Measurements from ENCODE around the gene FHIP1B.

FHIP1B gene

DNA sequence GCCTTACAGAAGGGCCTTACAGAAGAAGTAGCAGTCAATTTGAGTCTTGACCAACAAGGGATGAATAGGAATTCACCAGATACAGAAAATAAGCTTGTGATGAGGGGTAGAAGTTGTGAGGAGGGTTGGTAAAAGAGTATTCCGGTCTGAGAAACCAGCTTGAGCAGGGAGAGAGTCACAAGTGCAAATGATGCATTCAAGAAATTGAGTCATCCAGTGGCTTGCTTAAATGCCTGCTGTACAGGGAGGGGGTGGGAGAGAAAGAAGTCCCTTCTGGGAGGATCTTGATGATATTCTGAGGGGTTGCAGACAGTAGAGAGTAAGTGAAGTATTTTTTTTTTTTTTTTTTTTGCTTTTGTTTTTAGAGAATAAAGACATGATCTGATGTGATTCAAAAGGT is 34.4 kb upstream of the FHIP1B start:
- TF ChIP-seq, protein P1, sequence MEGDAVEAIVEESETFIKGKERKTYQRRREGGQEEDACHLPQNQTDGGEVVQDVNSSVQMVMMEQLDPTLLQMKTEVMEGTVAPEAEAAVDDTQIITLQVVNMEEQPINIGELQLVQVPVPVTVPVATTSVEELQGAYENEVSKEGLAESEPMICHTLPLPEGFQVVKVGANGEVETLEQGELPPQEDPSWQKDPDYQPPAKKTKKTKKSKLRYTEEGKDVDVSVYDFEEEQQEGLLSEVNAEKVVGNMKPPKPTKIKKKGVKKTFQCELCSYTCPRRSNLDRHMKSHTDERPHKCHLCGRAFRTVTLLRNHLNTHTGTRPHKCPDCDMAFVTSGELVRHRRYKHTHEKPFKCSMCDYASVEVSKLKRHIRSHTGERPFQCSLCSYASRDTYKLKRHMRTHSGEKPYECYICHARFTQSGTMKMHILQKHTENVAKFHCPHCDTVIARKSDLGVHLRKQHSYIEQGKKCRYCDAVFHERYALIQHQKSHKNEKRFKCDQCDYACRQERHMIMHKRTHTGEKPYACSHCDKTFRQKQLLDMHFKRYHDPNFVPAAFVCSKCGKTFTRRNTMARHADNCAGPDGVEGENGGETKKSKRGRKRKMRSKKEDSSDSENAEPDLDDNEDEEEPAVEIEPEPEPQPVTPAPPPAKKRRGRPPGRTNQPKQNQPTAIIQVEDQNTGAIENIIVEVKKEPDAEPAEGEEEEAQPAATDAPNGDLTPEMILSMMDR (IDR thresholded peaks at IDR 0.05; ENCODE audit: insufficient read depth, low read length), result no peak
- TF ChIP-seq SPI1 (IDR thresholded peaks at IDR 0.05; ENCODE audit: borderline replicate concordance, low read depth) (no peak), GABPA (IDR thresholded peaks at IDR 0.05; ENCODE audit: low read depth) (no peak), POLR2AphosphoS5 (IDR thresholded peaks at IDR 0.05; ENCODE audit: low read depth) (no peak)
- TF ChIP-seq, protein P2, sequence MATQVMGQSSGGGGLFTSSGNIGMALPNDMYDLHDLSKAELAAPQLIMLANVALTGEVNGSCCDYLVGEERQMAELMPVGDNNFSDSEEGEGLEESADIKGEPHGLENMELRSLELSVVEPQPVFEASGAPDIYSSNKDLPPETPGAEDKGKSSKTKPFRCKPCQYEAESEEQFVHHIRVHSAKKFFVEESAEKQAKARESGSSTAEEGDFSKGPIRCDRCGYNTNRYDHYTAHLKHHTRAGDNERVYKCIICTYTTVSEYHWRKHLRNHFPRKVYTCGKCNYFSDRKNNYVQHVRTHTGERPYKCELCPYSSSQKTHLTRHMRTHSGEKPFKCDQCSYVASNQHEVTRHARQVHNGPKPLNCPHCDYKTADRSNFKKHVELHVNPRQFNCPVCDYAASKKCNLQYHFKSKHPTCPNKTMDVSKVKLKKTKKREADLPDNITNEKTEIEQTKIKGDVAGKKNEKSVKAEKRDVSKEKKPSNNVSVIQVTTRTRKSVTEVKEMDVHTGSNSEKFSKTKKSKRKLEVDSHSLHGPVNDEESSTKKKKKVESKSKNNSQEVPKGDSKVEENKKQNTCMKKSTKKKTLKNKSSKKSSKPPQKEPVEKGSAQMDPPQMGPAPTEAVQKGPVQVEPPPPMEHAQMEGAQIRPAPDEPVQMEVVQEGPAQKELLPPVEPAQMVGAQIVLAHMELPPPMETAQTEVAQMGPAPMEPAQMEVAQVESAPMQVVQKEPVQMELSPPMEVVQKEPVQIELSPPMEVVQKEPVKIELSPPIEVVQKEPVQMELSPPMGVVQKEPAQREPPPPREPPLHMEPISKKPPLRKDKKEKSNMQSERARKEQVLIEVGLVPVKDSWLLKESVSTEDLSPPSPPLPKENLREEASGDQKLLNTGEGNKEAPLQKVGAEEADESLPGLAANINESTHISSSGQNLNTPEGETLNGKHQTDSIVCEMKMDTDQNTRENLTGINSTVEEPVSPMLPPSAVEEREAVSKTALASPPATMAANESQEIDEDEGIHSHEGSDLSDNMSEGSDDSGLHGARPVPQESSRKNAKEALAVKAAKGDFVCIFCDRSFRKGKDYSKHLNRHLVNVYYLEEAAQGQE (IDR thresholded peaks at IDR 0.05; ENCODE audit: insufficient replicate concordance, low read depth), result no peak
- Histone ChIP-seq H3K27me3 (ENCODE audit: insufficient read depth, poor library complexity, severe bottlenecking) (no peaks in the 10 kb centered on the region), H3K4me3 (replicated peaks; ENCODE audit: insufficient read depth, low read length) (no peak overlapping the region), H3K27ac (replicated peaks) (no peak overlapping the region)
- no peak for DNase-seq (ENCODE audit: low read depth in 1 of 2, low spot score in 1 of 2)

DNA sequence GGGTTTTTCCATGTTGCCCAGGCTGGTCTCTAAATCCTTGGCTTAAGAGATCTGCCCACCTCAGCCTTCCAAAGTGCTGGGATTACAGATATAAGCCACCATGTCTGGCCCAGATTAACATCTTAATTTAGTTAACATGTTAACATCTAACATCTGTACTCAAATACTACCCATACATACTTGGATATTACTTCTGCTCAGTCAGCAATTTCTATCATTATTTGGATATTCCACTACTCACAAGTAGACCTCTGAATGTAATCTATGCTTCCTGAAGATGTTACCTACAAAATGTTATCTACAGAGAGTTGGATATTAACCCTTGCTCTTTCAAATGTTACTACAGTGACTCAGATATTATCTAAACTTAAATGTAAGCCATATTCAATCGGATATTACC is 29.2 kb upstream of the FHIP1B start:
- DNase-seq (ENCODE audit: low read depth in 1 of 2, low spot score in 1 of 2), result no peak
- Histone ChIP-seq H3K27me3 (ENCODE audit: insufficient read depth, poor library complexity, severe bottlenecking) (peaks cover 37% of the 10 kb centered on the region), H3K27ac (replicated peaks) (no peak overlapping the region), H3K4me3 (replicated peaks; ENCODE audit: insufficient read depth, low read length) (no peak overlapping the region)
- no peak for TF ChIP-seq SPI1 (IDR thresholded peaks at IDR 0.05; ENCODE audit: borderline replicate concordance, low read depth)
- TF ChIP-seq, protein P1 (IDR thresholded peaks at IDR 0.05; ENCODE audit: insufficient read depth, low read length), result no peak
- TF ChIP-seq, protein P2 (IDR thresholded peaks at IDR 0.05; ENCODE audit: insufficient replicate concordance, low read depth), result no peak
- TF ChIP-seq GABPA (IDR thresholded peaks at IDR 0.05; ENCODE audit: low read depth), result no peak
- TF ChIP-seq POLR2AphosphoS5 (IDR thresholded peaks at IDR 0.05; ENCODE audit: low read depth), result no peak

DNA sequence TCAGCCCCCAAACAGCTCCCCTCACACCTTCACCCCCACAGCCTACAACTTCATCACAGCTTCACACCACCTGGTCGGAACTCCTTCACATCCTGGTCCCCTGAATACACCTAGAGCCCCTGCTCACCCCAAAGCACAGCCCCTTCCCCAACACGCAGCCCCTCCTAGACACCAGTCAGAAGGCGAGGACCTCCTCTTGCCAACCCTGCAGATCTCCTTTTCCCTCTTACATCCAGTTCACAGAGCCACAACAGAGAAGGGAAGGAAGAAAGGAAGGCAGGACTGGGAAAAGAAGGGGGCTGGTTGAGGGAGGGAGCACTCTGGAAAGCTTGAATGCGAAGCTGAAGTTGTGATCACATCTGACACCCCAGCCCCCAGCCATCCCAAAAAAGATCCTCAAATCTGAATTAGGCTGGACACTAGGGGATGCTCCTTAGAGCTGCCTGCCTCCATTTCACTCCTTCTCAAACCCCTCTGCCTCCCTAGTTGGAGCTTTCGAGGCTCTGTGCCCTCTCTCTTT is 25.8 kb upstream of the FHIP1B start:
- Histone ChIP-seq H3K4me3 (replicated peaks; ENCODE audit: insufficient read depth, low read length) (no peak overlapping the region), H3K27me3 (ENCODE audit: insufficient read depth, poor library complexity, severe bottlenecking) (peaks cover 53% of the 10 kb centered on the region)

More for the DNA sequence above, 25.8 kb upstream of the FHIP1B start:
- TF ChIP-seq, protein P1 (IDR thresholded peaks at IDR 0.05; ENCODE audit: insufficient read depth, low read length), result no peak
- no peak for TF ChIP-seq POLR2AphosphoS5 (IDR thresholded peaks at IDR 0.05; ENCODE audit: low read depth)
- TF ChIP-seq GABPA (IDR thresholded peaks at IDR 0.05; ENCODE audit: low read depth), result no peak
- DNase-seq (ENCODE audit: low read depth in 1 of 2, low spot score in 1 of 2), result no peak
- H3K27ac ChIP-seq (replicated peaks), result no peak overlapping the region

Measured in HL-60 (cell line).